HCT116 (cell line): ENCODE results near the gene CHRNA9. TPM values are rescaled to one million over a fixed set of nuclear protein-coding genes. Genes with fewer than 3 reads are reported as not detected.

ENCODE experiments used
- ATAC-seq: fragments of 200-7000 bp; cut with Tn5 transposase; 2 replicates; pipeline ENCODE4 v1.9.1; 2020; ENCODE audit warnings: mild to moderate bottlenecking, moderate library complexity
- BruUV-seq: library from RNA; stranded (reverse); fragments of 400-500 nt; replicated peaks from 2 replicates; lab custom pipeline; 2021; lab: Mats Ljungman, UMichigan
- CTCF ChIA-PET: fragments of 300-600 bp; sonication (Branson Sonifier 250); formaldehyde crosslinking; loops from one replicate; lab custom pipeline; 2021; ENCODE audit warnings: antibody characterized with exemption; lab: Charles Lee
- POLR2A ChIA-PET: fragments of 300-600, 350-600 bp; sonication (Branson Sonifier 250); formaldehyde crosslinking; loops from one replicate; lab custom pipeline; 2021; ENCODE audit warnings: antibody characterized with exemption; lab: Charles Lee
- RAD21 ChIA-PET, 2 experiments: fragments of 300-600 bp; sonication (Branson Sonifier 250); formaldehyde crosslinking; loops; one replicate each; lab custom pipeline; 2023; ENCODE audit warnings: low total read pairs in 2 of 2; ENCODE audit not compliant: uncharacterized antibody in 2 of 2, unreplicated experiment in 2 of 2, low non-redundant PET in 1 of 2; lab: Charles Lee
- DNase-seq: peaks from one replicate; pipeline ENCODE4 v3.0.0-alpha.2; 2010; ENCODE audit warnings: low read depth, low spot score
- H2AFZ ChIP-seq: fragments of 200-600 bp; shearing (Covaris generic), sonication (generic); 2 replicates; pipeline ENCODE4 v1.6.1; 2017; ENCODE audit warnings: low read depth, mixed run types, mixed read lengths, antibody characterized with exemption, low read length; ENCODE audit not compliant: poor library complexity, severe bottlenecking
- H3K27ac ChIP-seq: 2 replicates; pipeline ENCODE4 v1.5.1; 2012; ENCODE audit warnings: low read depth, low read length
- H3K27me3 ChIP-seq: fragments of 200-600 bp; sonication (generic); 2 replicates; pipeline ENCODE4 v1.6.1; 2016; ENCODE audit warnings: mixed run types, low read length, mixed read lengths; ENCODE audit not compliant: insufficient read depth
- H3K36me3 ChIP-seq, 2 experiments: fragments of 200-500 bp in 1 of 2; fragments of 200-600 bp in 1 of 2; sonication (Bioruptor generic) in 1 of 2; sonication (generic) in 1 of 2; 2 replicates each; pipeline versions ENCODE4 v1.5.1 to v1.6.1; 2014 to 2016; ENCODE audit warnings: low read length in 2 of 2, inconsistent platforms in 1 of 2, mixed read lengths in 1 of 2, mixed run types in 1 of 2; ENCODE audit not compliant: insufficient read depth in 2 of 2, control insufficient read depth in 1 of 2
- H3K4me1 ChIP-seq, 2 experiments: fragments of 200-600 bp in 1 of 2; sonication (generic) in 1 of 2; 2 replicates each; pipeline versions ENCODE4 v1.5.1 to v1.6.1; 2012 to 2017; ENCODE audit warnings: low read length in 2 of 2, inconsistent platforms in 1 of 2, mild to moderate bottlenecking in 1 of 2, mixed read lengths in 1 of 2, mixed run types in 1 of 2, moderate library complexity in 1 of 2; ENCODE audit not compliant: insufficient read depth in 2 of 2, control insufficient read depth in 1 of 2
- H3K4me2 ChIP-seq: fragments of 200-600 bp; sonication (generic); 2 replicates; pipeline ENCODE4 v1.6.1; 2017; ENCODE audit warnings: mixed run types, low read length, mixed read lengths
- H3K4me3 ChIP-seq, 2 experiments: fragments of 200-600 bp in 1 of 2; sonication (generic) in 1 of 2; replicated peaks in 1 of 2; 2 replicates each; pipeline ENCODE4 v1.5.1; 2011 to 2016; ENCODE audit warnings: low read length in 2 of 2, control low read depth in 1 of 2, low read depth in 1 of 2, mild to moderate bottlenecking in 1 of 2, mixed read lengths in 1 of 2, mixed run types in 1 of 2
- H3K79me2 ChIP-seq: fragments of 200-600 bp; sonication (generic); 2 replicates; pipeline ENCODE4 v1.6.1; 2017; ENCODE audit warnings: mild to moderate bottlenecking, mixed run types, low read length, moderate library complexity, mixed read lengths; ENCODE audit not compliant: insufficient read depth
- H3K9ac ChIP-seq: fragments of 200-600 bp; sonication (generic); 2 replicates; pipeline ENCODE4 v1.6.1; 2016; ENCODE audit warnings: low read length, mixed read lengths
- H3K9me2 ChIP-seq: fragments of 200-600 bp; sonication (generic), shearing (Covaris generic); 2 replicates; pipeline ENCODE4 v1.6.1; 2017; ENCODE audit warnings: mixed run types, mild to moderate bottlenecking, moderate library complexity; ENCODE audit not compliant: insufficient read depth
- H3K9me3 ChIP-seq, 2 experiments: fragments of 200-500 bp in 1 of 2; fragments of 200-600 bp in 1 of 2; sonication (Bioruptor generic) in 1 of 2; sonication (generic) in 1 of 2; 2 replicates each; pipeline ENCODE4 v1.6.1; 2014 to 2017; ENCODE audit warnings: low read length in 2 of 2, mixed read lengths in 2 of 2, inconsistent platforms in 1 of 2, low read depth in 1 of 2, mild to moderate bottlenecking in 1 of 2, mixed run types in 1 of 2, moderate library complexity in 1 of 2; ENCODE audit not compliant: control insufficient read depth in 1 of 2, insufficient read depth in 1 of 2
- H4K20me1 ChIP-seq: fragments of 200-600 bp; sonication (generic), shearing (Covaris generic); 2 replicates; pipeline ENCODE4 v1.6.1; 2017; ENCODE audit warnings: mixed run types, mild to moderate bottlenecking, moderate library complexity; ENCODE audit not compliant: insufficient read depth
- CBX3 ChIP-seq: IDR thresholded peaks from 2 replicates; pipeline ENCODE4 v1.6.1; 2012; ENCODE audit warnings: low read depth
- CEBPB ChIP-seq: IDR thresholded peaks from 2 replicates; pipeline ENCODE4 v1.6.1; 2012; ENCODE audit warnings: low read depth
- EGR1 ChIP-seq: IDR thresholded peaks from 2 replicates; pipeline ENCODE4 v1.6.1; 2012; ENCODE audit warnings: low read depth
- ELF1 ChIP-seq: IDR thresholded peaks from 2 replicates; pipeline ENCODE4 v1.6.1; 2012; ENCODE audit warnings: low read depth, borderline replicate concordance
- EZH2 ChIP-seq: fragments of 200-600 bp; sonication (generic); IDR thresholded peaks from 2 replicates; pipeline ENCODE4 v1.6.1; 2017; ENCODE audit warnings: antibody characterized with exemption, mixed run types
- EZH2phosphoT487 ChIP-seq: fragments of 200-600 bp; IDR thresholded peaks from 2 replicates; pipeline ENCODE4 v1.6.1; 2018; ENCODE audit warnings: antibody characterized with exemption, borderline replicate concordance
- JUND ChIP-seq: IDR thresholded peaks from 2 replicates; pipeline ENCODE4 v1.6.1; 2012
- SIN3A ChIP-seq: IDR thresholded peaks from 2 replicates; pipeline ENCODE4 v1.6.1; 2012; ENCODE audit warnings: low read depth
- SP1 ChIP-seq: IDR thresholded peaks from 2 replicates; pipeline ENCODE4 v1.6.1; 2012; ENCODE audit warnings: low read depth
- TCF7L2 ChIP-seq: IDR thresholded peaks from 2 replicates; pipeline ENCODE4 v1.7.0; 2011; ENCODE audit warnings: borderline replicate concordance, inconsistent platforms; ENCODE audit not compliant: insufficient read depth, insufficient read length; ENCODE audit errors: extremely low read depth
- YY1 ChIP-seq: IDR thresholded peaks from 2 replicates; pipeline ENCODE4 v1.6.1; 2011; ENCODE audit warnings: low read length, low read depth, moderate library complexity, mild to moderate bottlenecking; ENCODE audit not compliant: insufficient replicate concordance; ENCODE audit errors: extremely low read depth
- ZFX ChIP-seq: fragments of 450-650 bp; IDR thresholded peaks from 2 replicates; pipeline ENCODE4 v1.6.1; 2017
- ZNF274 ChIP-seq: fragments of 200-500 bp; sonication (Bioruptor generic); IDR thresholded peaks from 2 replicates; pipeline ENCODE4 v1.6.1; 2014; ENCODE audit warnings: mild to moderate bottlenecking, low read depth, low read length, inconsistent platforms
- intact Hi-C: fragments of 100-400 bp; cut with micrococcal nuclease; formaldehyde crosslinking; loops from 2 replicates; pipeline ENCODE4 v1.10.0; 2022
- total RNA-seq: library from RNA; stranded (reverse); gene quantifications from one replicate; pipeline ENCODE4 v1.2.1, GENCODE V29; 2021; ENCODE audit not compliant: unreplicated experiment
- TF ChIP-seq, protein P1 (sequence below): IDR thresholded peaks from 2 replicates; pipeline ENCODE4 v1.6.1; 2012
- TF ChIP-seq, protein P2 (sequence below): IDR thresholded peaks from 2 replicates; pipeline ENCODE4 v1.6.1; 2012
- TF ChIP-seq, protein P3 (sequence below), 3 experiments: fragments of 200-600 bp in 1 of 3; sonication (generic) in 1 of 3; IDR thresholded peaks in 2 of 3; conservative IDR thresholded peaks in 1 of 3; 2 replicates each; pipeline ENCODE4 v1.5.1; 2012 to 2017; ENCODE audit warnings: low read depth in 2 of 3, low read length in 2 of 3, antibody characterized with exemption in 1 of 3, borderline replicate concordance in 1 of 3, control low read depth in 1 of 3, mild to moderate bottlenecking in 1 of 3, mixed read lengths in 1 of 3, mixed run types in 1 of 3, moderate library complexity in 1 of 3; ENCODE audit not compliant: insufficient read depth in 1 of 3

The CHRNA9 gene
- total RNA-seq, 1 experiment from 2014 or later: not detected

DNA sequence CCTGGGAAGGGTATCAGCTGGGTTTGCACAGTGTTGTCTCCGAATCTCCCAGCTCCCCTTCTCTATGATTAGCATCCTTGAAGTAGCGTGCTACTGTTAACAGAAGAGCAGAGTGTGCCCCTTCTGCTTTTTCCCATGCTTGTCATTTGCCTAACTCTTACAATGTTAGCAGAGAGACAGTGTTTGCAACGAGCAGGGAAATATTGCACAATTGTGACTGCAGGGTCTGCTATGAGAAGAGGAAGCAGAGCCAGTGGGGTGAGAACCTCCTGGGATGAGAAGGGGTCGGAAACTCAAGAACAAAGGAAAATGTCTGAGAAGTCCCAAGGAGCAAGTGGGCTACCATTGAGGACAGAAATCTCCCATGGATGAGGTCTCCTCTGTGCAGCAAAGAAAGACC, 7.8 kb upstream of the CHRNA9 start:
- no peaks in the 10 kb centered on the region for H3K9me2 ChIP-seq
- no peak overlapping the region for H2AFZ ChIP-seq
- no peak overlapping the region for H3K9ac ChIP-seq
- H3K27me3 ChIP-seq: no peaks in the 10 kb centered on the region
- BruUV-seq: no TSS peak
- H3K4me2 ChIP-seq: no peak overlapping the region
- H3K4me3 ChIP-seq: no peak overlapping the region
- H3K79me2 ChIP-seq: no peaks in the 10 kb centered on the region
- ChIA-PET CTCF (no interaction called here), POLR2A (no interaction called here), RAD21 (no interaction called here)
- no peaks in the 10 kb centered on the region for H4K20me1 ChIP-seq
- no peaks in the 10 kb centered on the region for H3K36me3 ChIP-seq
- H3K9me3 ChIP-seq: no peaks in the 10 kb centered on the region
- ATAC-seq (no peak), DNase-seq (no peak)
- no peak for TF ChIP-seq JUND
- TF ChIP-seq, protein P1, sequence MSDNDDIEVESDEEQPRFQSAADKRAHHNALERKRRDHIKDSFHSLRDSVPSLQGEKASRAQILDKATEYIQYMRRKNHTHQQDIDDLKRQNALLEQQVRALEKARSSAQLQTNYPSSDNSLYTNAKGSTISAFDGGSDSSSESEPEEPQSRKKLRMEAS: no peak
- H3K4me1 ChIP-seq: peaks cover 0 to 9% of the 10 kb centered on the region in 2 experiments; a peak in 2 of 4 replicates
- intact Hi-C loops: no loop called here
- no peak overlapping the region for H3K27ac ChIP-seq

DNA sequence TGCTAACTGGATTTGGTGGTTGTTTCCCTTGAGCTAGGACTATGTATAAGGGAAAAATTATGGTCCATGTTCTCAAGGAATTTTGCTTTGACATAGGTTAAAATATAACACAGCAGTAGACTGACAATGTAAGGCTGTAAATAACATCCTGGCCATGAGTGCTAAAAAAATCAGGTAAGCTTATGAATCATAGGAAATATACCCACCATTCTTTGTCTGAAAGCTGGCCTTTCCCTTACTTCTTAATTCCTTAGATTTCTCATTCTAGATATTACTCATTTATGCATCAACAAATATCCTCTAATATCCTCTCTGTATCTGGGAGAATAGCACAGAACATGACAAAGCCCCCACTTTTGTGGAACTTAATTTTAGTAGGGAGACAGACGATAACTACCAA, 6.8 kb upstream of the CHRNA9 start:
- Histone ChIP-seq H3K9me2 (no peaks in the 10 kb centered on the region), H3K9ac (no peak overlapping the region), H3K9me3 (no peaks in the 10 kb centered on the region), H3K4me3 (no peak overlapping the region), H3K79me2 (no peaks in the 10 kb centered on the region), H3K27ac (no peak overlapping the region), H3K4me2 (no peak overlapping the region), H3K36me3 (no peaks in the 10 kb centered on the region), H2AFZ (no peak overlapping the region), H3K4me1 (peaks cover under 1 to 19% of the 10 kb centered on the region in 2 experiments), H4K20me1 (no peaks in the 10 kb centered on the region), H3K27me3 (no peaks in the 10 kb centered on the region)
- intact Hi-C loops: no loop called here
- ChIA-PET CTCF (interaction anchor here (0.9 kb wide), 1 partner anchor 11 kb away, joined by 4 read pairs; no protein-coding TSS in a partner anchor), POLR2A (interaction anchor here (1.5 kb wide), 1 partner anchor 11 kb away, joined by 5 read pairs; no protein-coding TSS in a partner anchor), RAD21 (no interaction called here)
- no peak for DNase-seq
- no TSS peak for BruUV-seq
- ATAC-seq: no peak
- TF ChIP-seq CEBPB (no peak), ZFX (no peak), SIN3A (no peak), SP1 (no peak), EGR1 (no peak), CBX3 (no peak), YY1 (no peak), ELF1 (no peak), ZNF274 (no peak), EZH2 (no peak), EZH2phosphoT487 (no peak), JUND (no peak), TCF7L2 (no peak)
- TF ChIP-seq, protein P2, sequence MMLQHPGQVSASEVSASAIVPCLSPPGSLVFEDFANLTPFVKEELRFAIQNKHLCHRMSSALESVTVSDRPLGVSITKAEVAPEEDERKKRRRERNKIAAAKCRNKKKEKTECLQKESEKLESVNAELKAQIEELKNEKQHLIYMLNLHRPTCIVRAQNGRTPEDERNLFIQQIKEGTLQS: no peak
- TF ChIP-seq, protein P3, sequence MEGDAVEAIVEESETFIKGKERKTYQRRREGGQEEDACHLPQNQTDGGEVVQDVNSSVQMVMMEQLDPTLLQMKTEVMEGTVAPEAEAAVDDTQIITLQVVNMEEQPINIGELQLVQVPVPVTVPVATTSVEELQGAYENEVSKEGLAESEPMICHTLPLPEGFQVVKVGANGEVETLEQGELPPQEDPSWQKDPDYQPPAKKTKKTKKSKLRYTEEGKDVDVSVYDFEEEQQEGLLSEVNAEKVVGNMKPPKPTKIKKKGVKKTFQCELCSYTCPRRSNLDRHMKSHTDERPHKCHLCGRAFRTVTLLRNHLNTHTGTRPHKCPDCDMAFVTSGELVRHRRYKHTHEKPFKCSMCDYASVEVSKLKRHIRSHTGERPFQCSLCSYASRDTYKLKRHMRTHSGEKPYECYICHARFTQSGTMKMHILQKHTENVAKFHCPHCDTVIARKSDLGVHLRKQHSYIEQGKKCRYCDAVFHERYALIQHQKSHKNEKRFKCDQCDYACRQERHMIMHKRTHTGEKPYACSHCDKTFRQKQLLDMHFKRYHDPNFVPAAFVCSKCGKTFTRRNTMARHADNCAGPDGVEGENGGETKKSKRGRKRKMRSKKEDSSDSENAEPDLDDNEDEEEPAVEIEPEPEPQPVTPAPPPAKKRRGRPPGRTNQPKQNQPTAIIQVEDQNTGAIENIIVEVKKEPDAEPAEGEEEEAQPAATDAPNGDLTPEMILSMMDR (IDR thresholded peaks at IDR 0.05 in 2 of 3, conservative IDR thresholded peaks at IDR 0.05 in 1 of 3; ENCODE audit: borderline replicate concordance in 1 of 3, insufficient read depth in 1 of 3, low read depth in 2 of 3, low read length in 2 of 3): no peak
